Astrocyte (in vitro differentiated cells and primary cell): Measurements from ENCODE around the gene KCNK2. TPM values are rescaled to one million over a fixed set of nuclear protein-coding genes. Genes with fewer than 3 reads are reported as not detected.

ENCODE experiments used
- DNase-seq: peaks from one replicate; pipeline ENCODE4 v3.0.0-alpha.2; 2010; ENCODE audit warnings: low read depth
- FAIRE-seq: peaks from 2 replicates; lab custom pipeline; 2011; peaks lifted over from hg19 to GRCh38; lab: Jason Lieb, UNC
- H2AFZ ChIP-seq: 2 replicates; pipeline ENCODE4 v1.6.0; 2012; ENCODE audit warnings: low read depth, low read length, inconsistent platforms
- H3K27ac ChIP-seq: 2 replicates; pipeline ENCODE4 v1.5.1; 2011; ENCODE audit warnings: low read depth, low read length, inconsistent platforms
- H3K27me3 ChIP-seq: 2 replicates; pipeline ENCODE4 v1.6.0; 2011; ENCODE audit warnings: low read length, inconsistent platforms; ENCODE audit not compliant: insufficient read depth
- H3K36me3 ChIP-seq: 2 replicates; pipeline ENCODE4 v1.5.1; 2011; ENCODE audit warnings: low read length, inconsistent platforms; ENCODE audit not compliant: insufficient read depth
- H3K4me1 ChIP-seq: 2 replicates; pipeline ENCODE4 v1.5.1; 2011; ENCODE audit warnings: low read length, inconsistent platforms; ENCODE audit not compliant: insufficient read depth
- H3K4me2 ChIP-seq: 2 replicates; pipeline ENCODE4 v1.6.0; 2012; ENCODE audit warnings: low read length, inconsistent platforms
- H3K4me3 ChIP-seq: 2 replicates; pipeline ENCODE4 v1.5.1; 2011; ENCODE audit warnings: low read depth, mild to moderate bottlenecking, low read length, inconsistent platforms; ENCODE audit not compliant: insufficient read depth
- H3K79me2 ChIP-seq: 2 replicates; pipeline ENCODE4 v1.6.0; 2012; ENCODE audit warnings: mild to moderate bottlenecking, low read length, inconsistent platforms; ENCODE audit not compliant: insufficient read depth
- H3K9ac ChIP-seq: 2 replicates; pipeline ENCODE4 v1.6.0; 2012; ENCODE audit warnings: mild to moderate bottlenecking, low read length, inconsistent platforms
- H3K9me3 ChIP-seq: 2 replicates; pipeline ENCODE4 v1.5.1; 2012; ENCODE audit warnings: low read depth, mild to moderate bottlenecking, low read length, inconsistent platforms; ENCODE audit not compliant: insufficient read depth
- H4K20me1 ChIP-seq: 2 replicates; pipeline ENCODE4 v1.6.0; 2012; ENCODE audit warnings: low read length, inconsistent platforms; ENCODE audit not compliant: insufficient read depth
- H3K27ac Mint-ChIP-seq: one replicate; pipeline ENCODE4 v1.8.0; 2021; ENCODE audit warnings: mild to moderate bottlenecking, mixed read lengths; ENCODE audit not compliant: unreplicated experiment
- H3K27me3 Mint-ChIP-seq: one replicate; pipeline ENCODE4 v1.8.0; 2021; ENCODE audit warnings: low read depth, mixed read lengths; ENCODE audit not compliant: unreplicated experiment
- H3K36me3 Mint-ChIP-seq: one replicate; pipeline ENCODE4 v1.8.0; 2021; ENCODE audit warnings: low read depth, mixed read lengths; ENCODE audit not compliant: unreplicated experiment
- H3K4me1 Mint-ChIP-seq: one replicate; pipeline ENCODE4 v1.8.0; 2021; ENCODE audit warnings: low read depth, mixed read lengths; ENCODE audit not compliant: unreplicated experiment
- H3K4me3 Mint-ChIP-seq: one replicate; pipeline ENCODE4 v1.8.0; 2021; ENCODE audit warnings: mild to moderate bottlenecking, moderate library complexity, mixed read lengths; ENCODE audit not compliant: unreplicated experiment
- H3K9me3 Mint-ChIP-seq: one replicate; pipeline ENCODE4 v1.8.0; 2021; ENCODE audit warnings: mild to moderate bottlenecking, mixed read lengths; ENCODE audit not compliant: unreplicated experiment
- EZH2 ChIP-seq: IDR thresholded peaks from 2 replicates; pipeline ENCODE4 v1.6.1; 2012; ENCODE audit warnings: mild to moderate bottlenecking, low read length, inconsistent platforms; ENCODE audit not compliant: insufficient read depth
- total RNA-seq: library from RNA; stranded (reverse); gene quantifications from 2 replicates; pipeline ENCODE4 v1.2.1, GENCODE V29; 2021
- TF ChIP-seq, protein P1 (sequence below): IDR thresholded peaks from 2 replicates; pipeline ENCODE4 v1.5.1; 2011; ENCODE audit warnings: low read depth, mild to moderate bottlenecking, inconsistent platforms, low read length, moderate library complexity; ENCODE audit not compliant: insufficient read depth

The KCNK2 gene
- total RNA-seq, 1 donor from 2014 or later, result 0.16 TPM

GRCh38 chr1:215279682-215280081, 197.1 kb downstream of the KCNK2 start:
- Histone ChIP-seq H2AFZ (no peak overlapping the region), H3K4me3 (no peak overlapping the region), H3K9me3 (no peaks in the 10 kb centered on the region), H3K27ac (no peak overlapping the region), H3K9ac (no peak overlapping the region), H3K27me3 (no peaks in the 10 kb centered on the region), H3K79me2 (no peaks in the 10 kb centered on the region), H3K36me3 (no peaks in the 10 kb centered on the region), H3K4me1 (peaks cover under 1% of the 10 kb centered on the region), H3K4me2 (no peak overlapping the region), H4K20me1 (no peaks in the 10 kb centered on the region)
- Mint-ChIP-seq H3K4me1 (peaks cover 8% of the 10 kb centered on the region), H3K4me3 (no peak overlapping the region), H3K27me3 (no peaks in the 10 kb centered on the region), H3K27ac (no peak overlapping the region), H3K9me3 (no peaks in the 10 kb centered on the region), H3K36me3 (no peaks in the 10 kb centered on the region)
- DNase-seq, result no peak
- FAIRE-seq, result no peak
- TF ChIP-seq, protein P1, sequence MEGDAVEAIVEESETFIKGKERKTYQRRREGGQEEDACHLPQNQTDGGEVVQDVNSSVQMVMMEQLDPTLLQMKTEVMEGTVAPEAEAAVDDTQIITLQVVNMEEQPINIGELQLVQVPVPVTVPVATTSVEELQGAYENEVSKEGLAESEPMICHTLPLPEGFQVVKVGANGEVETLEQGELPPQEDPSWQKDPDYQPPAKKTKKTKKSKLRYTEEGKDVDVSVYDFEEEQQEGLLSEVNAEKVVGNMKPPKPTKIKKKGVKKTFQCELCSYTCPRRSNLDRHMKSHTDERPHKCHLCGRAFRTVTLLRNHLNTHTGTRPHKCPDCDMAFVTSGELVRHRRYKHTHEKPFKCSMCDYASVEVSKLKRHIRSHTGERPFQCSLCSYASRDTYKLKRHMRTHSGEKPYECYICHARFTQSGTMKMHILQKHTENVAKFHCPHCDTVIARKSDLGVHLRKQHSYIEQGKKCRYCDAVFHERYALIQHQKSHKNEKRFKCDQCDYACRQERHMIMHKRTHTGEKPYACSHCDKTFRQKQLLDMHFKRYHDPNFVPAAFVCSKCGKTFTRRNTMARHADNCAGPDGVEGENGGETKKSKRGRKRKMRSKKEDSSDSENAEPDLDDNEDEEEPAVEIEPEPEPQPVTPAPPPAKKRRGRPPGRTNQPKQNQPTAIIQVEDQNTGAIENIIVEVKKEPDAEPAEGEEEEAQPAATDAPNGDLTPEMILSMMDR, result no peak
- no peak for TF ChIP-seq EZH2

DNA sequence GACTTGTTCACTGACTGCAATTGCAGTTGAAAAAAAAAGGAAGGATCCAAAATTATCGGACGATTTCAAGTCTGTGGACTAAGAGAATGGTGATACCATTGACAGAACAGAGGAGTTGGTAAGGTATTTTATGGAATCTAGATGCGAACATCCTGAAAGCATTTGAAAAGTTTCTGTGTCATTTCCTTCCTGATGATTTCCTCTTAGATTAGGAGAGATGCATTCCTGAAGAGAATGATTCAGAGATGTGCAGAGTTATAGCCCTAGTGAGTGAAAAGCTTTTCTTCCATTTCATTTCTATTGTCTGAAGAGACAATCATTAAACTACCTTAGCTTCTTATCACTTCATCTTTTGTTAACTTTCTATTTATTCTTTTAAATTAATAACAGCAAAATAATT, 200.0 kb downstream of the KCNK2 start:
- FAIRE-seq (peak; percentile 64), DNase-seq (peak; percentile 25)
- peaks cover 7% of the 10 kb centered on the region for H3K4me1 Mint-ChIP-seq
- no peaks in the 10 kb centered on the region for H3K36me3 Mint-ChIP-seq
- Histone ChIP-seq H4K20me1 (no peaks in the 10 kb centered on the region), H2AFZ (no peak overlapping the region), H3K4me2 (no peak overlapping the region), H3K4me3 (no peak overlapping the region), H3K27ac (no peak overlapping the region), H3K79me2 (no peaks in the 10 kb centered on the region), H3K9ac (no peak overlapping the region), H3K27me3 (no peaks in the 10 kb centered on the region), H3K36me3 (no peaks in the 10 kb centered on the region), H3K4me1 (no peaks in the 10 kb centered on the region), H3K9me3 (no peaks in the 10 kb centered on the region)
- no peak overlapping the region for H3K4me3 Mint-ChIP-seq
- no peaks in the 10 kb centered on the region for H3K27me3 Mint-ChIP-seq
- H3K27ac Mint-ChIP-seq, result no peak overlapping the region
- TF ChIP-seq EZH2, result no peak
- TF ChIP-seq, protein P1, result no peak
- no peaks in the 10 kb centered on the region for H3K9me3 Mint-ChIP-seq

- no peaks in the 10 kb centered on the region for H3K4me1 ChIP-seq
- no peak overlapping the region for H3K9ac ChIP-seq
- H3K4me1 Mint-ChIP-seq, result peaks cover 7% of the 10 kb centered on the region
- H3K27me3 ChIP-seq, result no peaks in the 10 kb centered on the region
- no peaks in the 10 kb centered on the region for H4K20me1 ChIP-seq
- H3K4me2 ChIP-seq, result no peak overlapping the region
- TF ChIP-seq, protein P1, result no peak
- TF ChIP-seq EZH2, result no peak
- H3K27ac ChIP-seq, result no peak overlapping the region
- no peak overlapping the region for H3K27ac Mint-ChIP-seq
- H3K79me2 ChIP-seq, result no peaks in the 10 kb centered on the region
- H2AFZ ChIP-seq, result no peak overlapping the region
- H3K9me3 Mint-ChIP-seq, result no peaks in the 10 kb centered on the region
- H3K27me3 Mint-ChIP-seq, result no peaks in the 10 kb centered on the region
- no peaks in the 10 kb centered on the region for H3K36me3 Mint-ChIP-seq
- H3K36me3 ChIP-seq, result no peaks in the 10 kb centered on the region
- no peaks in the 10 kb centered on the region for H3K9me3 ChIP-seq
- DNase-seq (no peak), FAIRE-seq (no peak)
- no peak overlapping the region for H3K4me3 ChIP-seq
- H3K4me3 Mint-ChIP-seq, result no peak overlapping the region
Measured at GRCh38 chr1:215285013-215285800, 202.7 kb downstream of the KCNK2 start.
